Tibial nerve (tissue), 4 donors: ENCODE data around the gene TSEN54. TPM values are rescaled to one million over a fixed set of nuclear protein-coding genes. Genes with fewer than 3 reads are reported as not detected.

Experiments
- DNase-seq, 2 donors: peaks; one replicate each; pipeline ENCODE4 v3.0.0-alpha.2; 2019; ENCODE audit warnings: low spot score in 2 of 2
- H3K27ac ChIP-seq, 4 donors: fragments of 200-600 bp; sonication (generic) in 3 of 4; one replicate each; pipeline ENCODE4 v1.5.1; 2017 to 2019; ENCODE audit warnings: mild to moderate bottlenecking in 1 of 4
- H3K27me3 ChIP-seq, 2 donors: fragments of 200-600 bp; sonication (generic) in 1 of 2; one replicate each; pipeline versions ENCODE4 v1.5.1 to v1.6.0; 2017 to 2019
- H3K36me3 ChIP-seq, 3 donors: fragments of 200-600 bp; sonication (generic); one replicate each; pipeline ENCODE4 v1.5.1; 2018 to 2019
- H3K4me1 ChIP-seq, 4 donors: fragments of 200-600 bp; sonication (generic) in 3 of 4; one replicate each; pipeline ENCODE4 v1.5.1; 2017 to 2019
- H3K4me3 ChIP-seq, 4 donors: fragments of 200-600 bp; sonication (generic) in 3 of 4; one replicate each; pipeline ENCODE4 v1.5.1; 2017 to 2019; ENCODE audit warnings: mild to moderate bottlenecking in 1 of 4, moderate library complexity in 1 of 4
- H3K9me3 ChIP-seq, 4 donors: fragments of 200-600 bp; sonication (generic) in 3 of 4; one replicate each; pipeline ENCODE4 v1.5.1; 2017 to 2019
- EP300 ChIP-seq, 2 donors: sonication (generic); formaldehyde crosslinking; IDR thresholded peaks; one replicate each; pipeline ENCODE4 v1.6.1; 2017; ENCODE audit warnings: antibody characterized with exemption in 2 of 2, mild to moderate bottlenecking in 1 of 2
- POLR2A ChIP-seq, 2 donors: fragments of 450-650 bp; IDR thresholded peaks; one replicate each; pipeline ENCODE4 v1.6.1; 2017; ENCODE audit warnings: antibody characterized with exemption in 2 of 2, mild to moderate bottlenecking in 2 of 2, moderate library complexity in 2 of 2
- WGBS, 2 donors: methylation state at CpG; one replicate each; pipeline ENCODE4 v1.1.5; 2018; 5-methylcytosine and 5-hydroxymethylcytosine counted together
- total RNA-seq, 4 donors: library from RNA; depleted of rRNA; stranded (reverse); fragments of >200 nt; gene quantifications; one replicate each; pipeline ENCODE4 v1.1.0, GENCODE V29; 2016
- TF ChIP-seq, protein P1 (sequence below), 5 experiments: fragments of 200-600 bp in 3 of 5; fragments of 450-650 bp in 2 of 5; sonication (generic) in 3 of 5; IDR thresholded peaks; one replicate each; pipeline ENCODE4 v1.5.1; 2016 to 2019; ENCODE audit warnings: antibody characterized with exemption in 5 of 5, mild to moderate bottlenecking in 3 of 5, moderate library complexity in 2 of 5

The TSEN54 gene
- total RNA-seq, 4 donors from 2014 or later = 43.3 to 84.6 (median 53.0) TPM

DNA sequence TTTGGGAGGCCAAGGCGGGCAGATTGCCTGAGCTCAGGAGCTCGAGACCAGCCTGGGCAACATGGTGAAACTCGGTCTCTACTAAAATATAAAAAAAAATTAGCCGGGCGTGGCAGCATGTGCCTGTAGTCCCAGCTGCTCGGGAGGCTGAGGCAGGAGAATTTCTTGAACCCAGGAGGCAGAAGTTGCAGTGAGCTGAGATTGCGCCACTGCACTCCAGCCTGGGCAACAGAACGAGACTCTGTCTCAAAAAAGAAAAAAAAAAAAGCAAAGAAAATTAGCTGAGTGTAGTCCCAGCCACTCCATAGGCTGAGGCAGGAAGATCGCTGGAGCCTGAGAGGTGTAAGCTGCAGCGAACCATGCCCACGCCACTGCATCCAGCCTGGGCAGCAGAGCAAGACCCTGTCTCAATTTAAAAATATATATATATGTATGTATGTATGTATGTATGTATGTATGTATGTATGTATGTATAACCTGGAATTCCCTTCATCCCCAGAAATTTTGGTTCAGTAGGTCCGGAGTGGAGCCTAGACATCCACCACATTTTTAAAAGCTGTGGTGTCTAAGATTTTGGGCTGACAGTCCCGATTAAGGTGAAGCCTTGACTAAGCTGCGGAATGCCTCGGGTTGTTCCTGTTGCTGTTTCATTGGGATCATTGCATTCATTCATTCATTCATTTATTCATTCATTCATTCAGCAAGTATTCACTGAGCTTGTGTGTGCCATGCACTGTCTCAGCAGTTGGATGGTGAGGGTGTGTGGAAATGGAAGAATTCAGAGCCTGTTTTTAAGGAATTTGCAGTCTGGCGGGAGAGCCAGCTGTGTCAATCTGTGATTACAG is 34.0 kb upstream of the TSEN54 start:
- TF ChIP-seq POLR2A (IDR thresholded peaks at IDR 0.05) (no peak), EP300 (IDR thresholded peaks at IDR 0.05) (no peak)
- TF ChIP-seq, protein P1, sequence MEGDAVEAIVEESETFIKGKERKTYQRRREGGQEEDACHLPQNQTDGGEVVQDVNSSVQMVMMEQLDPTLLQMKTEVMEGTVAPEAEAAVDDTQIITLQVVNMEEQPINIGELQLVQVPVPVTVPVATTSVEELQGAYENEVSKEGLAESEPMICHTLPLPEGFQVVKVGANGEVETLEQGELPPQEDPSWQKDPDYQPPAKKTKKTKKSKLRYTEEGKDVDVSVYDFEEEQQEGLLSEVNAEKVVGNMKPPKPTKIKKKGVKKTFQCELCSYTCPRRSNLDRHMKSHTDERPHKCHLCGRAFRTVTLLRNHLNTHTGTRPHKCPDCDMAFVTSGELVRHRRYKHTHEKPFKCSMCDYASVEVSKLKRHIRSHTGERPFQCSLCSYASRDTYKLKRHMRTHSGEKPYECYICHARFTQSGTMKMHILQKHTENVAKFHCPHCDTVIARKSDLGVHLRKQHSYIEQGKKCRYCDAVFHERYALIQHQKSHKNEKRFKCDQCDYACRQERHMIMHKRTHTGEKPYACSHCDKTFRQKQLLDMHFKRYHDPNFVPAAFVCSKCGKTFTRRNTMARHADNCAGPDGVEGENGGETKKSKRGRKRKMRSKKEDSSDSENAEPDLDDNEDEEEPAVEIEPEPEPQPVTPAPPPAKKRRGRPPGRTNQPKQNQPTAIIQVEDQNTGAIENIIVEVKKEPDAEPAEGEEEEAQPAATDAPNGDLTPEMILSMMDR (IDR thresholded peaks at IDR 0.05) = no peak
- H3K4me1 ChIP-seq = peaks cover 0 to 90% (median 35%) of the 10 kb centered on the region in 4 donors
- H3K36me3 ChIP-seq = peaks cover 0 to 6% (median 0%) of the 10 kb centered on the region in 3 donors
- DNase-seq = no peak
- WGBS, 2 donors = 83 to 87% methylated on average over 16 of the region's 16 CpGs
- peak overlapping the region in 2 of 4 donors; percentile 55 to 57 for H3K27ac ChIP-seq
- no peaks in the 10 kb centered on the region for H3K9me3 ChIP-seq
- H3K4me3 ChIP-seq = no peak overlapping the region
- H3K27me3 ChIP-seq = no peaks in the 10 kb centered on the region

GRCh38 chr17:75485688-75486087 is 30.6 kb upstream of the TSEN54 start:
- H3K27me3 ChIP-seq = no peaks in the 10 kb centered on the region
- H3K4me3 ChIP-seq = peak overlapping the region in 1 of 4 donors; percentile 8
- TF ChIP-seq EP300 (IDR thresholded peaks at IDR 0.05) (no peak), POLR2A (IDR thresholded peaks at IDR 0.05) (no peak)
- TF ChIP-seq, protein P1 (IDR thresholded peaks at IDR 0.05) = no peak
- H3K9me3 ChIP-seq = no peaks in the 10 kb centered on the region
- H3K36me3 ChIP-seq = peaks cover 0 to 15% (median 0%) of the 10 kb centered on the region in 3 donors
- 45 to 61% methylated on average over 7 to 12 of the region's 12 CpGs for whole genome bisulfite sequencing, 2 donors
- DNase-seq = no peak
- H3K27ac ChIP-seq = peak overlapping the region; percentile 22 to 69 (median 35)
- peaks cover 0 to 97% (median 40%) of the 10 kb centered on the region in 4 donors for H3K4me1 ChIP-seq

DNA sequence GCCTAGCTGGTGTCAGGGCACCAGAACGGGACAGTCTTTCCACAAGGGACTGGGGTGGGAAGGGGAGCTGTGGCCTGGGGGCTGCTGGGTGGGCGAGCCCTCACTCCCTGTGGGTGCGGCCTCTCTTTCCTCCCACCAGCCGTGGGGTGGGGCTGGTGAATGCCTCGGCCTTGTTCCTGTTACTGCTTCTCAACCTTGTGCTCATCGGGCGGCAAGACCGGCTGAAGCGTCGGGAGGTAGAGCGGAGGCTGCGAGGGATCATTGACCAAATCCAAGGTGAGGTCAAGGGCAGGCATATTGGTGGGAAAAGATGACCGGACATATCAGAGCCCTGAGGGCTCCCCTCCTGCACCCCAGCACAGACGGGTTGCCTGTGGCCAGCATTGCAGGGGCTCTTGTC is 30.2 kb upstream of the TSEN54 start:
- H3K27ac ChIP-seq = peak overlapping the region in 3 of 4 donors; percentile 26 to 69 (median 44)
- TF ChIP-seq POLR2A (IDR thresholded peaks at IDR 0.05) = no peak
- no peak for TF ChIP-seq EP300 (IDR thresholded peaks at IDR 0.05)
- TF ChIP-seq, protein P1 (IDR thresholded peaks at IDR 0.05) = no peak
- DNase-seq = no peak
- H3K27me3 ChIP-seq = no peaks in the 10 kb centered on the region
- WGBS, 2 donors = 53 to 66% methylated on average over 14 of the region's 14 CpGs
- H3K4me1 ChIP-seq = peaks cover 0 to 97% (median 39%) of the 10 kb centered on the region in 4 donors
- no peaks in the 10 kb centered on the region for H3K9me3 ChIP-seq
- H3K4me3 ChIP-seq = no peak overlapping the region
- peaks cover 0 to 19% (median 0%) of the 10 kb centered on the region in 3 donors for H3K36me3 ChIP-seq

DNA sequence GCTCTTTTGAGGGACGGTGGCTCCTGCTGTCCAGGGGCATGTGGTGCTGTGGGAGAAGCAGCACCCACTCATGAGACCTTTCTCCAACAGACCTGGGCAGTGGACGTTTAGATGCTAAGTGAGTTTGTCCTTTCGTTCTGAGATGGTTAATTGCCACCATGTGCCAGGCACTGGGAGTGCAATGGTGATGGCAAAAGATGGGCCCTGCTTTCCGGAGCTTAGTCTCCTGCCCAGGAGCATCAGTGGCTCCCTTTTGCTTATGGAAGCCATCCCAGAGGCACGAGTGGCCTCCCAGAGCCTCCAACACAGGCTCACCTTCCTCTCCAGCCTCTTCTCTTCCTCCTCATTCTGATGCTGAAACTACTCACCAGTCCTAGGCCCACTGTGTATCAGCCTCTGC is 29.4 kb upstream of the TSEN54 start:
- TF ChIP-seq, protein P1 (IDR thresholded peaks at IDR 0.05) = no peak
- no peak for TF ChIP-seq POLR2A (IDR thresholded peaks at IDR 0.05)
- TF ChIP-seq EP300 (IDR thresholded peaks at IDR 0.05) = no peak
- no peak for DNase-seq
- WGBS, 2 donors = 55 to 64% methylated on average over 5 of the region's 5 CpGs
- Histone ChIP-seq H3K4me1 (peaks cover 0 to 94% (median 32%) of the 10 kb centered on the region in 4 donors), H3K4me3 (no peak overlapping the region), H3K27ac (peak overlapping the region in 3 of 4 donors; percentile 30 to 69 (median 66)), H3K27me3 (no peaks in the 10 kb centered on the region), H3K36me3 (peaks cover 0 to 27% (median 0%) of the 10 kb centered on the region in 3 donors), H3K9me3 (no peaks in the 10 kb centered on the region)
